Esophagus squamous epithelium (tissue), 5 donors: ENCODE measurements around the gene ZNF232. TPM values are rescaled to one million over a fixed set of nuclear protein-coding genes. Genes with fewer than 3 reads are reported as not detected.
"Not testable (repeated sequence)": the region's sequence is repeated elsewhere in the genome, so short reads cannot be mapped to it uniquely, and the experiment has no call there.

Experiments used
- DNase-seq: peaks from one replicate; lab custom pipeline; 2025; lab: John Stamatoyannopoulos, UW
- H3K27ac ChIP-seq, 4 donors: fragments of 200-600 bp; sonication (generic); one replicate each; pipeline ENCODE4 v1.5.1; 2016 to 2019; ENCODE audit warnings: mild to moderate bottlenecking in 1 of 4
- H3K27me3 ChIP-seq, 4 donors: fragments of 200-600 bp; sonication (generic); 1 replicate in 3 of 4; 2 replicates in 1 of 4; pipeline versions ENCODE4 v1.5.1 to v1.6.0; 2017 to 2021; ENCODE audit warnings: antibody characterized with exemption in 1 of 4
- H3K36me3 ChIP-seq, 3 donors: fragments of 200-600 bp; sonication (generic); one replicate each; pipeline ENCODE4 v1.5.1; 2016 to 2019
- H3K4me1 ChIP-seq, 3 donors: fragments of 200-600 bp; sonication (generic); one replicate each; pipeline ENCODE4 v1.5.1; 2017 to 2019
- H3K4me3 ChIP-seq, 4 donors: fragments of 200-600 bp; sonication (generic); 1 replicate in 3 of 4; 2 replicates in 1 of 4; pipeline ENCODE4 v1.5.1; 2016 to 2019; ENCODE audit warnings: mild to moderate bottlenecking in 2 of 4, moderate library complexity in 1 of 4
- H3K9me3 ChIP-seq, 3 donors: fragments of 200-600 bp; sonication (generic); one replicate each; pipeline ENCODE4 v1.5.1; 2016 to 2019
- POLR2A ChIP-seq, 4 donors: fragments of 450-650 bp; IDR thresholded peaks; one replicate each; pipeline ENCODE4 v1.6.1; 2017; ENCODE audit warnings: antibody characterized with exemption in 4 of 4, mild to moderate bottlenecking in 4 of 4, moderate library complexity in 3 of 4
- WGBS, 2 donors: methylation state at CpG; one replicate each; pipeline ENCODE4 v1.1.5; 2018; 5-methylcytosine and 5-hydroxymethylcytosine counted together
- intact Hi-C: fragments of 100-400 bp; cut with DNase I; formaldehyde crosslinking; loops from one replicate; pipeline ENCODE4 v1.15.0; 2022
- total RNA-seq, 4 donors: library from RNA; depleted of rRNA; stranded (reverse); fragments of >200 nt; gene quantifications; one replicate each; pipeline ENCODE4 v1.1.0, GENCODE V29; 2016
- TF ChIP-seq, protein P1 (sequence below), 6 experiments: fragments of 450-650 bp in 4 of 6; fragments of 200-600 bp in 2 of 6; sonication (generic) in 2 of 6; IDR thresholded peaks; one replicate each; pipeline ENCODE4 v1.5.1; 2016 to 2019; ENCODE audit warnings: antibody characterized with exemption in 6 of 6, mild to moderate bottlenecking in 4 of 6, moderate library complexity in 4 of 6
- donor health status: DM: yes; HTN: yes; CAD: no.

Gene ZNF232
- total RNA-seq, 4 donors from 2014 or later: 4.5 to 7.8 (median 5.8) TPM

DNA sequence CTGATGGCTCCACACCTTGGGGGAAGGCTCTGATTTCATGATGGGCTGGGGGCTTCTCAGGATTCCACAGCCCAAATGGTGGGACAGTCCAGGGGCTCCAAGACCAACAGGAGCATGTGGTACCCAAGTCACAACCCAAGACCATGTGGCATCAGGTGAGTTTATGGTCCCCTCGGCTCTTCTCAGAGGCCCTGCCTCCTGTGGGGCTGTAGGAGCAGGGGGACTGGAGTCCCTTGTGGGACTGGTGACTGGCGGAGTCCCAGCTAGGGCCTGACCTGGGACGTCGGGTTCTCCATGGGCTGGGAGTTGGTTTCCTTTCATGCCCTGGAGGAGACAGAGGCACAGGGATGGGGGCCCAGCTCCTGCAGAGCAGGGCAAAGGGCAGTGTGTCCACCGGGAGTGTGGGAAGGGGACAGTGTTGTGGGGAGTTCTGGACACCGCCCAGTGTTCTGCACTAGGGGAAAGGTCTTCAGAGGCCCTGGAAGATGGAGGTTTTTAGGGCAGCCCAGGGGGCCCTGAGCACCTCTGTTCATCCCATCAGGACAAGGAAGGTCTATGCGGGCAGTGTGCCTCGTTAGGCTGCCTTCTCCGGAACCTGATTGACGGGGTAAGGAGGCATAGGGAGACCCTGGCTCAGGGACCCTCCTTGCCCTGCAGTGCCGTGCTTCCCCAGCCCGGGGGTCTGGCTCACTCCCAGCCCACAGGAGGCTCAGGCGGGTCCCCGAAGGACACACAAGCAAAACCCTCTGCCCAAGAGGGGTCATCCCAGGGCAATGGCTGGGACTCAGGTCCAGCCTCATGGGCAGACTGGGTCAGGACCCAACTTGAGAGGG, 25.1 kb upstream of the ZNF232 start:
- H3K27ac ChIP-seq, H3K4me3 ChIP-seq, H3K4me1 ChIP-seq, H3K27me3 ChIP-seq, H3K9me3 ChIP-seq, H3K36me3 ChIP-seq, DNase-seq, intact Hi-C loops: not testable (repeated sequence)
- 81% methylated on average over 7 of the region's 14 CpGs; no CpG with 5 or more reads in 1 of the 2 donors for WGBS, 2 donors

DNA sequence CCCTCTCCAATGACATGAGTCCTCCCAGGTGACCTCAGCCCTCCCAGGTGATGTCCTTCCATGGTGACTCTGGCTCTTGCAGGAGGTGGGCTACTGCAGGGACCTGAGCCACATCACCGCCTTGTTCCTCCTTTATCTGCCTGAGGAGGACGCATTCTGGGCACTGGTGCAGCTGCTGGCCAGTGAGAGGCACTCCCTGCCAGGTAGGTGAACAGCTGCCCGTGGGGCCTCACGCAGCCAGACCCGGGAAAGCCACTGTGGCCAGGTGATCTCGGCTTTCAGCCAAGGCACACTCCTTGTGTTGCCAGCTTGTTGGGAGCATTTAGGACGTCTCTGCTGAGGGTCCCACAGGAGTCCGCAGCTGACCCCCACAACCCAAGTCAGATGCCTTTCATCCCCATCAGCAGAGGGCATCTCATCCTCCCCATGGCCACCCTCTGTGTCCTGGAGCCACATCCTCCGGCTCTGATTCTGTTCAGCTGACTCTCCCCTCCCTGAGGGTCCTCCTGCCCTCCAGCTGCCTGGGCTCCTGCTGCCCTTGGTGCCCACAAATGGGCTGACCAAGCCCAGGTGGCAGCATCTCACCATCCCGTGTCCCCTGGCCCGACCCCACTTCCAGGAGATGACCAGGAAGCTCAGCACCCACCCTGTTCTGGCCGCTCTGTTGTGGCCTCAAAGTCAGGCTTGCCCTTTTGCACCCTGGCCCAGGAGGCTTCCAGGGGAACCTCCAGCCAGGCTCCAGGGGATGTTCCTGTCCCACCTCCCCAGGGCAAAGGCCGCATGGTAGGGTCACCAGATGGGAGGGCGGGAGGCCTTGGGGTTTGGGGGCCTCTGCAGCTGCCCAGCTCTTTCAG, 24.3 kb upstream of the ZNF232 start:
- Histone ChIP-seq H3K4me1 (no peaks in the 10 kb centered on the region), H3K9me3 (no peaks in the 10 kb centered on the region), H3K27ac (no peak overlapping the region), H3K4me3 (no peak overlapping the region), H3K27me3 (no peaks in the 10 kb centered on the region), H3K36me3 (no peaks in the 10 kb centered on the region)
- TF ChIP-seq, protein P1, sequence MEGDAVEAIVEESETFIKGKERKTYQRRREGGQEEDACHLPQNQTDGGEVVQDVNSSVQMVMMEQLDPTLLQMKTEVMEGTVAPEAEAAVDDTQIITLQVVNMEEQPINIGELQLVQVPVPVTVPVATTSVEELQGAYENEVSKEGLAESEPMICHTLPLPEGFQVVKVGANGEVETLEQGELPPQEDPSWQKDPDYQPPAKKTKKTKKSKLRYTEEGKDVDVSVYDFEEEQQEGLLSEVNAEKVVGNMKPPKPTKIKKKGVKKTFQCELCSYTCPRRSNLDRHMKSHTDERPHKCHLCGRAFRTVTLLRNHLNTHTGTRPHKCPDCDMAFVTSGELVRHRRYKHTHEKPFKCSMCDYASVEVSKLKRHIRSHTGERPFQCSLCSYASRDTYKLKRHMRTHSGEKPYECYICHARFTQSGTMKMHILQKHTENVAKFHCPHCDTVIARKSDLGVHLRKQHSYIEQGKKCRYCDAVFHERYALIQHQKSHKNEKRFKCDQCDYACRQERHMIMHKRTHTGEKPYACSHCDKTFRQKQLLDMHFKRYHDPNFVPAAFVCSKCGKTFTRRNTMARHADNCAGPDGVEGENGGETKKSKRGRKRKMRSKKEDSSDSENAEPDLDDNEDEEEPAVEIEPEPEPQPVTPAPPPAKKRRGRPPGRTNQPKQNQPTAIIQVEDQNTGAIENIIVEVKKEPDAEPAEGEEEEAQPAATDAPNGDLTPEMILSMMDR (IDR thresholded peaks at IDR 0.05): no peak
- TF ChIP-seq POLR2A (IDR thresholded peaks at IDR 0.05): no peak
- 79 to 83% methylated on average over 1 to 4 of the region's 14 CpGs for WGBS, 2 donors
- intact Hi-C loops: no loop called here
- DNase-seq: no peak

DNA sequence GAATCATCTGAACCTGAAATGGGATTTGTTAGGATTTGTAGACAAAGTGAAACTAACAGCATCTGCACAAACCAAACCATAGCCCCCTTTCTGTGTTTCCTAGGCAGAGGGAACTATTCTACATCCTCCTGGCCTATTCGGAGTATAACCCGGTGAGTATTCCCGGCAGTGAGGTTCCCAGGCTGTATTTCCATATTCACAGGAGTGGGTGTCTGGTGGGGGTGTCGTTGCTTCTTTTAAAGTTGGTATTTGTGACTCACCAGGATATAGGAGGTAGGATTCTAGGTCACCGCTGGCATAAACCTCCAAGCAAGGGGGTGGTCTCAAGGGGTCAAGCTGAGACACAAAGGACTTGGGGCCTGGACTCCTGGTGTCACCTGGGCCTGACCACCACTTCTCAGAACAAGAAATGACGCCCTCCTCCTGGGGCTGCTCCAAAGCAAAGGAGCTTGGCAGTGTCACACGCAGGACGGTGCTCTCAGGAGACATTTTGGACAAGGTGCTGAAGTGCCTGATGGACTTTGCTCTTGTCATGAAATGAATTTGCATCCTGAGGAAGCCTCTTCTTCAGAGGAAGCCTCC, 23.5 kb upstream of the ZNF232 start:
- DNase-seq, H3K27ac ChIP-seq, intact Hi-C loops, H3K4me3 ChIP-seq, H3K9me3 ChIP-seq, H3K27me3 ChIP-seq, H3K4me1 ChIP-seq, H3K36me3 ChIP-seq: not testable (repeated sequence)
- WGBS, 2 donors: 71 to 83% methylated on average over 4 to 8 of the region's 8 CpGs

DNA sequence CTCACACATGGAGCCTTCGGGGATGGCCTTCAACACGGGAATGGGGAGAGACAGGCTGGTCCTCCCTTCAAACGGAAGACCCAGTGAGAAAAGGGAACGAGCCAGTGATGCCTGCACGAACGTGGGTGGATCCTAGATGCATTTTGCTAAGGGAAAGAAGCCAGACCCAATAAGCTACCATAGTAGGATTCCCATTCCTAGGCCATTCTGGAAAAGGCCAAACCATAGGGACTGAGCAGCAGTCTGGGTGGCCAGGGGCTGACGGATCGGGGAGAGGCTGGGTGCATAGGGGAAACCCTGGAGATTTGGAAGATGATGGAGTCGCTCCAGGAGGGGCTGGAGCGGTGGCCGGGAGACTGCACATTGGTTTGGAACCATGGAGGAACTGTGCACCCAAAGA, 22.9 kb upstream of the ZNF232 start:
- H3K9me3 ChIP-seq, H3K4me3 ChIP-seq, intact Hi-C loops, H3K4me1 ChIP-seq, H3K36me3 ChIP-seq, H3K27ac ChIP-seq, DNase-seq, H3K27me3 ChIP-seq: not testable (repeated sequence)
- WGBS, 2 donors: 77 to 90% methylated on average over 9 to 10 of the region's 11 CpGs

DNA sequence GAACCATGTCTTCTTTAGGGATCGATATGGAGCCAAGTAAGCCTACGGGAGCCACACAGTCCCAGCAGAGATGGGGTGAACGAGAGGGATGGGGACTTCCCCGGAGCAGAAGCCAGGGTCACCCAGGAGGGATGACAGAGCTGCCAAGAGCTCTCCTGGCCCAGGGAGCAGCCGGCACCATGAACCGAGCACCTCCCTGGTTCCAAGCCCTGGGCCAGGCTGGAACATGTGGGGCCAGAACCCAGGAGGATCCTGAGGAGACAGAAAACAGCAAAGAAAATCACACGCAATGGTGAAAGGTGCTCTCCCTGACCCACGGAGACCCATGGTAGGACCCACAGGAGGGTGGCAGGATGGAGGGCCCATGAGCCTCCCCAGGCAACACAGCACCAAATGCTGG, 22.3 kb upstream of the ZNF232 start:
- H3K27me3 ChIP-seq, H3K9me3 ChIP-seq, DNase-seq, H3K4me3 ChIP-seq, H3K27ac ChIP-seq, H3K4me1 ChIP-seq, H3K36me3 ChIP-seq, intact Hi-C loops: not testable (repeated sequence)
- 90% methylated on average over 4 to 8 of the region's 8 CpGs for WGBS, 2 donors

DNA sequence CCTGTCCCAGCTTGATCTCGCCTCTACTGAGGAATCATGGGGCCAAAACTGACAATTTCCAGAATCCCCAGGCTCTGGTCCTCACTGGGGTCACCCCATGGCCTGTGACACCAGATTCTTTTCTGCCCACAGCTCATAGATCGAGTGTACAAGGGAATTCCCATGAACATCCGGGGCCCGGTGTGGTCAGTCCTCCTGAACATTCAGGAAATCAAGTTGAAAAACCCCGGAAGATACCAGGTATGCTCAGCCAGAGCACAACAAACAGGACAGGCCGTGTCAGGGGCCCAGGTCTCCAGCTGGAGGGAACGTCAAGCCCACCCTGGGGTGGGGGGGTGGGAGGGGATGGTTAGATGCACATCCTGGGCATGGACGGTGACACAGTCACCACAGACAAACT, 21.6 kb upstream of the ZNF232 start:
- H3K4me3 ChIP-seq: no peak overlapping the region
- no peak for TF ChIP-seq POLR2A (IDR thresholded peaks at IDR 0.05)
- TF ChIP-seq, protein P1 (IDR thresholded peaks at IDR 0.05): no peak
- WGBS, 2 donors: 70 to 76% methylated on average over 5 of the region's 8 CpGs
- H3K27ac ChIP-seq: no peak overlapping the region
- H3K4me1 ChIP-seq: no peaks in the 10 kb centered on the region
- H3K36me3 ChIP-seq: no peaks in the 10 kb centered on the region
- no peaks in the 10 kb centered on the region for H3K9me3 ChIP-seq
- intact Hi-C loops: no loop called here
- H3K27me3 ChIP-seq: no peaks in the 10 kb centered on the region
- DNase-seq: no peak

DNA sequence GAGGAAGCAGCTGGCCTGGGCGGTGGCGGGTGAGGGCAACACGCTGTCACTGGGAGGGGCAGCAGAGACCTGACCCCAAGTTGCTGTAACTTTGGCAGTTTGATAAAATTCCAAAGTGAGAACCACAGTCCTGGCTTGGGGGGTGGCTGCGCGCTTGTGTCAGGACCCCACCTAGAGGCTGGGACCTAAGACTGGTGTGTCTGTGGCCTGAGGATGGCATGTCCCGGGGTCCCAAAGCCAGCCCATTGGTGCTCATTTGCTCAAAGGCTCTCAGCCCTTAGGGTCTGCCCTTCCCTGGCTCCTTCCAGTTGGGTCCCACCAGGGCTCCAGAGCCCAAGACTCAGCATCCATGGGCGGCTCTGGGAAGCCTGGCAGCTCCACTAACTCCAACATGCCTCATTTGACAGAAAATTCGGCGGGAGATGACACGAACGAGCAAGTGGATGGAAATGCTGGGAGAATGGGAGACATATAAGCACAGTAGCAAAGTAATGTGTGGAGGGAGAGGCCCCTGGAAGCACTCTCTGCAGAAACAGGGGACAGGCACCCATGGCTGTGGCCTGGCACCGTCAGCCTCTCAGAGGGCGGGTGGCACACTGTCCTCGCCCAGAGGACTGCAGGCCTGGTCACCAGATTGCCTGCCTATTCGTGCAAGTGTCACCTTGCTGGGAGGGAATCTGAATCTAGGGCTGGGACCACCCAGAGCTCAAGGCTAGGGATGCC, 21.0 kb upstream of the ZNF232 start:
- H3K9me3 ChIP-seq, H3K27me3 ChIP-seq, H3K4me3 ChIP-seq, H3K36me3 ChIP-seq, H3K4me1 ChIP-seq, DNase-seq, H3K27ac ChIP-seq, intact Hi-C loops: not testable (repeated sequence)
- WGBS, 2 donors: 84 to 93% methylated on average over 8 to 13 of the region's 15 CpGs

DNA sequence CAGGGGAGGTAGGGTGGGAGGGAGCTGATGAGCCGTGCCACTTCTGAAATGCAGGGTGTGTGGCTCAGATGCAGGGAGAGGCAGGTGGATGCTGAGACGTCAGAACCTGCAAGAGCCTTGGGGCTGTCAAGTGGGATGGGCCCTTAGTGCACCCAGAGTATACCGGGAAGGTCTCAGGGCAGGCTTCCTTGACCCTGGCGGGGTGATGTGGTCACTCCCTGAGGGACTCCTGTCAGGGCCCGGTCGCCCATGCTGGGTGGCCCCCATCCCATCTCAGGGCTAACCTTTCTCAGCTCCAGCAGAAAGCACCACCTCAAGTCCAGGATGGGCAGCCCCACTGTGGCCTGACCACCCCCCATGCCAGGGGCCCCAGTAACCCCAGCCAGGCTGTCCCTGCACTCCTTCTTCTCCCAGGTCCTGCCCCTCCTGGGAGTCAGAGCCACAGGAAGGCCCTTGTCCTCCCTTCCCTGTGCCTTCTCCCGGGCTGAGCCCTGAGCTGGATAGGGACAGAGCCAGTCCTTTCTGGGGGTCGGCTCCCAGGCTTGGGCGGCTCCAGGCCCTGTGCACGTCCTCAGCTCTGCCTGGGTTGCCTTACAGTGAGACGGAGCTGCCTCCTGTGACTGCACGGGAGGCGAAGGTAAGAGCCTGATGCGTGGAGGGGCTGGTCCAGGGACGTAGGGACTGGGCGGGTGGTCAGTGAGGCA, 20.3 kb upstream of the ZNF232 start:
- H3K36me3 ChIP-seq, DNase-seq, H3K9me3 ChIP-seq, intact Hi-C loops, H3K4me3 ChIP-seq, H3K27me3 ChIP-seq, H3K4me1 ChIP-seq, H3K27ac ChIP-seq: not testable (repeated sequence)
- 79 to 90% methylated on average over 5 to 6 of the region's 16 CpGs for WGBS, 2 donors
